Aorta (tissue), 5 donors: ENCODE data around the gene PCDHGB3. TPM values are rescaled to one million over a fixed set of nuclear protein-coding genes. Genes with fewer than 3 reads are reported as not detected.
A peak's percentile ranks its signal among the peaks of the same experiment; 100 is the strongest.
"Not testable (repeated sequence)": the region's sequence is repeated elsewhere in the genome, so short reads cannot be mapped to it uniquely, and the experiment has no call there.

Experiments
- ATAC-seq: fragments of 200-7000 bp; cut with Tn5 transposase; one replicate; pipeline ENCODE4 v1.9.1; 2022; ENCODE audit warnings: moderate library complexity; ENCODE audit not compliant: low FRiP score
- DNase-seq, 2 donors: peaks; one replicate each; pipeline ENCODE4 v3.0.0-alpha.2; 2020
- H3K27ac ChIP-seq, 2 donors: one replicate each; pipeline ENCODE4 v1.5.1; 2013; ENCODE audit warnings: low read length in 2 of 2, mild to moderate bottlenecking in 2 of 2, moderate library complexity in 2 of 2, control low read depth in 1 of 2, inconsistent platforms in 1 of 2, low read depth in 1 of 2
- H3K27me3 ChIP-seq, 2 donors: one replicate each; pipeline ENCODE4 v1.6.1; 2013; ENCODE audit warnings: control low read depth in 1 of 2, low read length in 1 of 2, mild to moderate bottlenecking in 1 of 2, moderate library complexity in 1 of 2; ENCODE audit not compliant: insufficient read depth in 2 of 2, control insufficient read depth in 1 of 2
- H3K36me3 ChIP-seq, 2 donors: one replicate each; pipeline ENCODE4 v1.6.1; 2013; ENCODE audit warnings: control low read depth in 1 of 2, low read length in 1 of 2, mild to moderate bottlenecking in 1 of 2; ENCODE audit not compliant: insufficient read depth in 2 of 2, control insufficient read depth in 1 of 2
- H3K4me1 ChIP-seq, 2 donors: one replicate each; pipeline ENCODE4 v1.6.1; 2013; ENCODE audit warnings: low read length in 2 of 2, control low read depth in 1 of 2, mild to moderate bottlenecking in 1 of 2, moderate library complexity in 1 of 2; ENCODE audit not compliant: insufficient read depth in 2 of 2, control insufficient read depth in 1 of 2
- H3K4me3 ChIP-seq, 2 donors: one replicate each; pipeline ENCODE4 v1.5.1; 2013; ENCODE audit warnings: low read length in 2 of 2, control low read depth in 1 of 2, mild to moderate bottlenecking in 1 of 2
- H3K9me3 ChIP-seq: one replicate; pipeline ENCODE4 v1.6.1; 2013; ENCODE audit warnings: mild to moderate bottlenecking, low read length; ENCODE audit not compliant: control insufficient read depth
- WGBS, 2 donors: extraction: QIAGEN DNeasy Blood & Tissue Kit; methylation state at CpG; one replicate each; pipeline ENCODE4 v1.1.7; 2013; 5-methylcytosine and 5-hydroxymethylcytosine counted together
- intact Hi-C, 2 donors: fragments of 100-400 bp; cut with DNase I; formaldehyde crosslinking; loops; one replicate each; pipeline versions ENCODE4 v1.14.2 to v1.15.0; 2022
- polyA plus RNA-seq, 2 donors: library from polyadenylated mRNA; stranded (reverse); fragments of 200-250 nt; gene quantifications; one replicate each; pipeline ENCODE4 v1.2.3, GENCODE V29; 2013
- total RNA-seq, 2 donors: library from RNA; stranded (reverse); fragmentation: NEBNext Ultra II Directional; extraction: Animal tissue kit (Norgen Biotek cat#: 25700); gene quantifications; one replicate each; pipeline ENCODE4 v1.2.1, GENCODE V29; 2021
- donor health status: healthy with polysubstance abuse.
- donor health status: Bipolar disorder and iron deficiency.
- donor health status: DM: no; HTN: no; CAD: no.
- donor health status: DM: no; HTN: no; CAD: no.
- donor health status: DM: yes; HTN: yes; CAD: no.

Gene PCDHGB3
- total and polyA plus RNA-seq, 4 donors: 0.82 to 9.7 (median 7.4) TPM; not detected in 1

DNA sequence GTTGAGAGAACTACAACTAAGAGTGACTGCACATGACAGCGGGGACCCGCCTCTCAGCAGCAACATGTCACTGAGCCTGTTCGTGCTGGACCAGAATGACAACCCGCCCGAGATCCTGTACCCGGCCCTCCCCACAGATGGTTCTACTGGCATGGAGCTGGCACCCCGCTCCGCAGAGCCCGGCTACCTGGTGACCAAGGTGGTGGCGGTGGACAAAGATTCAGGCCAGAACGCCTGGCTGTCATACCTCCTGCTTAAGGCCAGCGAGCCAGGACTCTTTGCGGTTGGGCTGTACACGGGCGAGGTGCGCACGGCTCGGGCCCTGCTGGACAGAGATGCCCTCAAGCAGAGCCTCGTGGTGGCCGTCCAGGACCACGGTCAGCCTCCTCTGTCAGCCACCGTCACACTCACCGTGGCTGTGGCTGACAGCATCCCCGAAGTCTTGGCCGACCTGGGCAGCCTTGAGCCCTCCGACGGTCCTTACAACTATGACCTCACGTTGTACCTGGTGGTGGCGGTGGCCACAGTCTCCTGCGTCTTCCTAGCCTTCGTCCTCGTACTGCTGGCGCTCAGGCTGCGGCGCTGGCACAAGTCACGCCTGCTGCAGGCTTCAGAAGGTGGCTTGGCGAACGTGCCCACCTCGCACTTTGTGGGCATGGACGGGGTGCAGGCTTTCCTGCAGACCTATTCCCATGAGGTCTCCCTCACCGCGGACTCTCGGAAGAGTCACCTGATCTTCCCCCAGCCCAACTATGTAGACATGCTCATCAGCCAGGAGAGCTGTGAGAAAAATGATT, 14.6 kb downstream of the PCDHGB3 start:
- no peak for ATAC-seq
- peak in 1 of 2 donors; percentile 56 for DNase-seq
- H3K4me3 ChIP-seq: no peak overlapping the region
- intact Hi-C loops: no loop called here
- peaks cover 31% of the 10 kb centered on the region for H3K9me3 ChIP-seq
- no peaks in the 10 kb centered on the region for H3K36me3 ChIP-seq
- WGBS, 2 donors: 39 to 43% methylated on average over 43 of the region's 43 CpGs
- H3K4me1 ChIP-seq: no peaks in the 10 kb centered on the region
- H3K27me3 ChIP-seq: no peaks in the 10 kb centered on the region
- no peak overlapping the region for H3K27ac ChIP-seq

DNA sequence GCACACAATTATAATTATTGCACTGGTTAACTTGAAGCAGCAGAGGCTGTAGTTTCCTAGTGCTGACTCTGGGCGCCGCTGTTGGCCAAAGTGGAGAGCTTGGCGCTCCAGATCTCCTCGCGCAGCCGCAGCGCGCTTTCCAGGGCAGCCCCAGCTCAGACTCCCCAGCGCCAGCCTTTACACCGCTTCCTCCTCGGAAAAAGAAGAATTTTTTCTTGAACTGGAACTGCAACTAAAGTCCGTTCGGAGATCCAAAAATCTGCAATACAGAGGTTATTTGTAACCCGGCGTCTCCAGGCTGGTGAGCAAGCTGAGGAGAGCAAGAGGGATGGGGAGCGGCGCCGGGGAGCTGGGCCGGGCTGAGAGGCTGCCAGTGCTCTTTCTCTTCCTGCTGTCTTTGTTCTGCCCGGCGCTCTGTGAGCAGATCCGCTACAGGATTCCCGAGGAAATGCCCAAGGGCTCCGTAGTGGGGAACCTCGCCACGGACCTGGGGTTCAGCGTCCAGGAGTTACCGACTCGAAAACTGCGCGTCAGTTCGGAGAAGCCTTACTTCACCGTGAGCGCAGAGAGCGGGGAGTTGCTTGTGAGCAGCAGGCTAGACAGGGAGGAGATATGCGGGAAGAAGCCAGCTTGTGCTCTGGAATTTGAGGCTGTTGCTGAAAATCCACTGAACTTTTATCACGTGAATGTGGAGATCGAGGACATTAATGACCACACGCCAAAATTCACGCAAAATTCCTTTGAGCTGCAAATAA, 17.7 kb downstream of the PCDHGB3 start, which contains the start of gene PCDHGB4:
Gene PCDHGB4 (plus strand): TSS at position 142 of the 755 bp plus-strand sequence. CDS start 187 bp downstream, at position 329.
- peaks cover 36% of the 10 kb centered on the region for H3K9me3 ChIP-seq
- H3K4me1 ChIP-seq, H3K36me3 ChIP-seq, H3K27me3 ChIP-seq, ATAC-seq, intact Hi-C loops, H3K4me3 ChIP-seq, H3K27ac ChIP-seq: not testable (repeated sequence)
- DNase-seq: peak in 1 of 2 donors; percentile 74
- WGBS, 2 donors: 7 to 12% methylated on average over 17 to 22 of the region's 40 CpGs

DNA sequence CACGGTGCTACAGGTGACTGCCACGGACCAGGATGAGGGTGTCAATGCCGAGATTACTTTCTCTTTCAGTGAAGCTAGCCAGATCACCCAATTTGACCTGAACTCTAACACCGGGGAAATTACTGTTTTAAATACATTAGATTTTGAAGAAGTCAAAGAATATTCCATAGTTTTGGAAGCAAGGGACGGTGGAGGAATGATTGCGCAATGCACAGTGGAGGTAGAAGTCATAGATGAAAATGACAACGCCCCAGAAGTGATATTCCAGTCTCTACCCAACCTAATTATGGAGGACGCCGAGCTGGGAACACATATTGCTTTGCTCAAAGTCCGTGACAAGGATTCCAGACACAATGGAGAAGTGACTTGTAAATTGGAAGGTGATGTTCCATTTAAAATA, 18.6 kb downstream of the PCDHGB3 start:
- peaks cover 36% of the 10 kb centered on the region for H3K9me3 ChIP-seq
- no peak for DNase-seq
- no peak for ATAC-seq
- intact Hi-C loops: no loop called here
- WGBS, 2 donors: 37 to 44% methylated on average over 10 of the region's 10 CpGs
- no peaks in the 10 kb centered on the region for H3K36me3 ChIP-seq
- no peaks in the 10 kb centered on the region for H3K4me1 ChIP-seq
- no peak overlapping the region for H3K4me3 ChIP-seq
- no peak overlapping the region for H3K27ac ChIP-seq
- H3K27me3 ChIP-seq: no peaks in the 10 kb centered on the region

GRCh38 chr5:141389153-141390042, 19.4 kb downstream of the PCDHGB3 start:
- Histone ChIP-seq H3K27ac (no peak overlapping the region), H3K4me1 (no peaks in the 10 kb centered on the region), H3K4me3 (no peak overlapping the region), H3K36me3 (no peaks in the 10 kb centered on the region), H3K27me3 (no peaks in the 10 kb centered on the region), H3K9me3 (peaks cover 37% of the 10 kb centered on the region)
- DNase-seq (peak in 1 of 2 donors; percentile 58), ATAC-seq (no peak)
- 24 to 32% methylated on average over 77 of the region's 77 CpGs for WGBS, 2 donors
- intact Hi-C loops: no loop called here

- Histone ChIP-seq H3K4me3 (no peak within 1 kb of the TSS), H3K27me3 (no peaks in the 10 kb centered on the region), H3K4me1 (no peaks in the 10 kb centered on the region), H3K9me3 (peaks cover 34% of the 10 kb centered on the region), H3K27ac (no peak within 1 kb of the TSS), H3K36me3 (no peaks in the 10 kb centered on the region)
- DNase-seq: peak in 1 of 2 donors; percentile 67
- intact Hi-C loops: no loop called here
- WGBS, 2 donors: 21 to 27% methylated on average over 38 of the region's 38 CpGs
- ATAC-seq: no peak
Observed at GRCh38 chr5:141392429-141393198, 22.6 kb downstream of the PCDHGB3 start, which contains the start of gene PCDHGA8. TSS of gene PCDHGA8 (plus strand) at chr5:141392633. CDS start at chr5:141392814, 181 bp downstream.

GRCh38 chr5:141393267-141393666, 23.2 kb downstream of the PCDHGB3 start:
- DNase-seq (no peak), ATAC-seq (no peak)
- Histone ChIP-seq H3K4me1 (no peaks in the 10 kb centered on the region), H3K27me3 (no peaks in the 10 kb centered on the region), H3K4me3 (no peak overlapping the region), H3K9me3 (peaks cover 34% of the 10 kb centered on the region), H3K27ac (no peak overlapping the region), H3K36me3 (no peaks in the 10 kb centered on the region)
- intact Hi-C loops: no loop called here
- WGBS, 2 donors: 33 to 35% methylated on average over 21 of the region's 21 CpGs

GRCh38 chr5:141394401-141395187, 24.6 kb downstream of the PCDHGB3 start:
- intact Hi-C loops, H3K27ac ChIP-seq: not testable (repeated sequence)
- H3K9me3 ChIP-seq: peaks cover 30% of the 10 kb centered on the region

More at GRCh38 chr5:141394401-141395187, 24.6 kb downstream of the PCDHGB3 start:
- not testable (repeated sequence) for H3K36me3 ChIP-seq, ATAC-seq, H3K4me1 ChIP-seq, H3K27me3 ChIP-seq, H3K4me3 ChIP-seq
- WGBS, 2 donors: 27 to 32% methylated on average over 40 to 46 of the region's 53 CpGs
- DNase-seq: peak in 1 of 2 donors; percentile 56
